HG02642 (cell line): Measurements from ENCODE around the gene IL21.
A peak's percentile ranks its signal among the peaks of the same experiment; 100 is the strongest.
"Not testable (repeated sequence)": the region's sequence is repeated elsewhere in the genome, so short reads cannot be mapped to it uniquely, and the experiment has no call there.

ENCODE experiments used
- ATAC-seq: cut with Tn5 transposase; IDR thresholded peaks from one replicate; pipeline ENCODE4 v1.9.1; 2021; ENCODE audit warnings: mild to moderate bottlenecking; ENCODE audit not compliant: unreplicated experiment, poor library complexity

IL21 gene

GRCh38 chr4:122621016-122621507, at the start of gene IL21:
IL21 (minus strand) TSS chr4:122621066; CDS start chr4:122621011, 55 bp downstream.
- ATAC-seq: no peak

- no peak for ATAC-seq
These were observed 49.3 kb upstream of the IL21 start for GRCh38 chr4:122669911-122670738.

GRCh38 chr4:122668241-122668640, 47.4 kb upstream of the IL21 start:
- no peak for ATAC-seq

- no peak for ATAC-seq
These were observed 45.8 kb upstream of the IL21 start for GRCh38 chr4:122666527-122667245.

GRCh38 chr4:122665161-122665929, 44.5 kb upstream of the IL21 start:
- no peak for ATAC-seq

GRCh38 chr4:122663814-122664610, 43.1 kb upstream of the IL21 start:
- no peak for ATAC-seq

GRCh38 chr4:122663291-122663690, 42.4 kb upstream of the IL21 start:
- ATAC-seq: no peak

- no peak for ATAC-seq
These were observed 41.8 kb upstream of the IL21 start for GRCh38 chr4:122662701-122663100.

- ATAC-seq: no peak
These were observed 40.6 kb upstream of the IL21 start for GRCh38 chr4:122661176-122662160.

- peak; percentile 65 for ATAC-seq
These were observed 38.0 kb upstream of the IL21 start for GRCh38 chr4:122658818-122659295.

- ATAC-seq: no peak
These were observed 37.5 kb upstream of the IL21 start for GRCh38 chr4:122658377-122658776.

- ATAC-seq: no peak
These were observed 36.7 kb upstream of the IL21 start for GRCh38 chr4:122657553-122657952.

- not testable (repeated sequence) for ATAC-seq
These were observed 35.7 kb upstream of the IL21 start for GRCh38 chr4:122656583-122656982.

GRCh38 chr4:122652379-122652778, 31.5 kb upstream of the IL21 start:
- ATAC-seq: no peak

- ATAC-seq: no peak
These were observed 29.3 kb upstream of the IL21 start for GRCh38 chr4:122650148-122650547.

- ATAC-seq: no peak
These were observed 26.8 kb upstream of the IL21 start for GRCh38 chr4:122647656-122648055.

- no peak for ATAC-seq
These were observed 22.4 kb upstream of the IL21 start for GRCh38 chr4:122643257-122643656.

- no peak for ATAC-seq
These were observed 18.3 kb upstream of the IL21 start for GRCh38 chr4:122639181-122639580.

- ATAC-seq: peak; percentile 48
These were observed 15.8 kb upstream of the IL21 start for GRCh38 chr4:122636697-122637096.
